Fibroblast of the conjunctiva (primary cell): ENCODE data around the gene FGD6.
A peak's percentile ranks its signal among the peaks of the same experiment; 100 is the strongest.
"Not testable (repeated sequence)": the region's sequence is repeated elsewhere in the genome, so short reads cannot be mapped to it uniquely, and the experiment has no call there.

ENCODE experiments used
- DNase-seq: peaks from one replicate; pipeline ENCODE4 v3.0.0-alpha.2; 2010; ENCODE audit warnings: low read depth

Gene FGD6

GRCh38 chr12:95178136-95178535, 39.1 kb downstream of the FGD6 start:
- no peak for DNase-seq

- DNase-seq: no peak
Observed at GRCh38 chr12:95177201-95177768, 40.0 kb downstream of the FGD6 start.

GRCh38 chr12:95173392-95174251, 43.6 kb downstream of the FGD6 start:
- DNase-seq: peak; percentile 37

GRCh38 chr12:95169368-95169767, 47.9 kb downstream of the FGD6 start:
- peak; percentile 13 for DNase-seq

- DNase-seq: no peak
Observed at GRCh38 chr12:95168746-95169145, 48.5 kb downstream of the FGD6 start.

GRCh38 chr12:95164656-95165055, 52.6 kb downstream of the FGD6 start:
- DNase-seq: no peak

GRCh38 chr12:95158919-95159318, 58.3 kb downstream of the FGD6 start:
- DNase-seq: no peak

- no peak for DNase-seq
Observed at GRCh38 chr12:95151821-95152220, 65.4 kb downstream of the FGD6 start.

- no peak for DNase-seq
Observed at GRCh38 chr12:95151406-95151805, 65.9 kb downstream of the FGD6 start.

GRCh38 chr12:95150501-95150900, 66.8 kb downstream of the FGD6 start:
- no peak for DNase-seq

- DNase-seq: no peak
Observed at GRCh38 chr12:95147866-95148265, 69.4 kb downstream of the FGD6 start.

- no peak for DNase-seq
Observed at GRCh38 chr12:95146769-95147168, 70.5 kb downstream of the FGD6 start.

- no peak for DNase-seq
Observed at GRCh38 chr12:95143621-95144205, 73.6 kb downstream of the FGD6 start.

GRCh38 chr12:95142431-95143151, 74.7 kb downstream of the FGD6 start:
- DNase-seq: no peak

GRCh38 chr12:95141310-95141709, 76.0 kb downstream of the FGD6 start:
- DNase-seq: no peak

GRCh38 chr12:95138031-95138430, 79.2 kb downstream of the FGD6 start:
- DNase-seq: not testable (repeated sequence)

GRCh38 chr12:95136598-95136997, 80.7 kb downstream of the FGD6 start:
- no peak for DNase-seq

- no peak for DNase-seq
Observed at GRCh38 chr12:95134085-95134484, 83.2 kb downstream of the FGD6 start.

- no peak for DNase-seq
Observed at GRCh38 chr12:95131589-95132340, 85.5 kb downstream of the FGD6 start.

GRCh38 chr12:95130096-95130495, 87.2 kb downstream of the FGD6 start:
- DNase-seq: no peak

- no peak for DNase-seq
Observed at GRCh38 chr12:95129115-95129514, 88.2 kb downstream of the FGD6 start.

- DNase-seq: no peak
Observed at GRCh38 chr12:95126736-95127135, 90.5 kb downstream of the FGD6 start.
